ENCODE measurements around the gene ELAC2. TPM values are rescaled to one million over a fixed set of nuclear protein-coding genes. Genes with fewer than 3 reads are reported as not detected.

Gene ELAC2
- polyA plus RNA-seq, 3 donors, result 24.2 to 39.6 (median 26.0) TPM

DNA sequence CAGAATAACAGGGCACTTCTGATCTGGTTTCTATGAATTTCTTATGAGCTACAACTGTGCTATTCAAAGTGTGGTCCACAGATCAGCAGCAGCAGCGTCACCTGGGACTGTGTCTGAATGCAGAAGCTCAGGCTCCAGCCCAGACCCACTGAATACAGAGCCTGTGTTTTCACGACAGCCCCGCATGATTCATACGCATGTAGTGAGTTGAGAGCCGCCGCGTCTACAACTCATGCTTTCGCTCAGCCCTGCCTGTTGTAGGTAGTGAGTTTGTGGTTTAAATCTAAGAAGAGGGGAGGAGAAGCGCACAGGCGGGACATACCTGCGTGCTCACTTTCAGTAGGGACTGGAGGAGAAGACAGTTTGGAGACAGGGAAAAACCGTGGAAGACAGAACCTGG lies 28.5 kb upstream of the ELAC2 start:
- Mint-ChIP-seq H3K4me1 (no peaks in the 10 kb centered on the region), H3K27me3 (ENCODE audit: low read depth in 3 of 3) (peaks cover 0 to 6% (median 5%) of the 10 kb centered on the region in 3 donors), H3K27ac (no peak overlapping the region), H3K4me3 (no peak overlapping the region), H3K36me3 (no peaks in the 10 kb centered on the region), H3K9me3 (peaks cover 3 to 24% (median 8%) of the 10 kb centered on the region in 7 donors)
- Histone ChIP-seq H3K4me3 (replicated peaks in 1 of 3; ENCODE audit: low read depth in 2 of 3, low read length in 3 of 3) (no peak overlapping the region), H3K79me2 (ENCODE audit: insufficient read depth, low read length) (no peaks in the 10 kb centered on the region), H3K4me2 (replicated peaks; ENCODE audit: extremely low read depth, low read length, poor library complexity, severe bottlenecking) (no peak overlapping the region), H3K27me3 (ENCODE audit: control insufficient read depth in 2 of 2, insufficient read depth in 2 of 2, low read length in 2 of 2) (no peaks in the 10 kb centered on the region), H3K27ac (ENCODE audit: low read depth in 1 of 2, low read length in 2 of 2) (no peak overlapping the region), H2AFZ (ENCODE audit: insufficient read depth, low read depth, low read length, poor library complexity, severe bottlenecking) (no peak overlapping the region), H4K20me1 (ENCODE audit: insufficient read depth, low read length) (no peaks in the 10 kb centered on the region), H3K4me1 (ENCODE audit: control insufficient read depth in 1 of 2, insufficient read depth in 2 of 2, low read length in 2 of 2) (no peaks in the 10 kb centered on the region), H3K36me3 (replicated peaks in 1 of 2; ENCODE audit: control insufficient read depth in 1 of 2, insufficient read depth in 2 of 2, low read length in 2 of 2) (no peaks in the 10 kb centered on the region), H3K9me3 (replicated peaks in 1 of 2; ENCODE audit: control insufficient read depth in 1 of 2, insufficient read depth in 1 of 2, low read length in 2 of 2) (peaks cover 0 to 6% of the 10 kb centered on the region in 2 donors), H3K9ac (ENCODE audit: insufficient read depth, low read length, poor library complexity, severe bottlenecking) (no peak overlapping the region)
- intact Hi-C loops (cut with micrococcal nuclease), result no loop called here
- 97% methylated on average over 10 of the region's 12 CpGs for WGBS (ENCODE audit: insufficient coverage)
- TF ChIP-seq, protein P1, sequence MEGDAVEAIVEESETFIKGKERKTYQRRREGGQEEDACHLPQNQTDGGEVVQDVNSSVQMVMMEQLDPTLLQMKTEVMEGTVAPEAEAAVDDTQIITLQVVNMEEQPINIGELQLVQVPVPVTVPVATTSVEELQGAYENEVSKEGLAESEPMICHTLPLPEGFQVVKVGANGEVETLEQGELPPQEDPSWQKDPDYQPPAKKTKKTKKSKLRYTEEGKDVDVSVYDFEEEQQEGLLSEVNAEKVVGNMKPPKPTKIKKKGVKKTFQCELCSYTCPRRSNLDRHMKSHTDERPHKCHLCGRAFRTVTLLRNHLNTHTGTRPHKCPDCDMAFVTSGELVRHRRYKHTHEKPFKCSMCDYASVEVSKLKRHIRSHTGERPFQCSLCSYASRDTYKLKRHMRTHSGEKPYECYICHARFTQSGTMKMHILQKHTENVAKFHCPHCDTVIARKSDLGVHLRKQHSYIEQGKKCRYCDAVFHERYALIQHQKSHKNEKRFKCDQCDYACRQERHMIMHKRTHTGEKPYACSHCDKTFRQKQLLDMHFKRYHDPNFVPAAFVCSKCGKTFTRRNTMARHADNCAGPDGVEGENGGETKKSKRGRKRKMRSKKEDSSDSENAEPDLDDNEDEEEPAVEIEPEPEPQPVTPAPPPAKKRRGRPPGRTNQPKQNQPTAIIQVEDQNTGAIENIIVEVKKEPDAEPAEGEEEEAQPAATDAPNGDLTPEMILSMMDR (IDR thresholded peaks at IDR 0.05), result no peak
- no peak for DNase-seq

- Histone ChIP-seq H4K20me1 (ENCODE audit: insufficient read depth, low read length) (no peaks in the 10 kb centered on the region), H3K4me2 (replicated peaks; ENCODE audit: extremely low read depth, low read length, poor library complexity, severe bottlenecking) (no peak overlapping the region), H3K4me1 (ENCODE audit: control insufficient read depth in 1 of 2, insufficient read depth in 2 of 2, low read length in 2 of 2) (no peaks in the 10 kb centered on the region), H3K9me3 (replicated peaks in 1 of 2; ENCODE audit: control insufficient read depth in 1 of 2, insufficient read depth in 1 of 2, low read length in 2 of 2) (no peaks in the 10 kb centered on the region), H3K27ac (ENCODE audit: low read depth in 1 of 2, low read length in 2 of 2) (no peak overlapping the region), H3K36me3 (replicated peaks in 1 of 2; ENCODE audit: control insufficient read depth in 1 of 2, insufficient read depth in 2 of 2, low read length in 2 of 2) (no peaks in the 10 kb centered on the region), H3K27me3 (ENCODE audit: control insufficient read depth in 2 of 2, insufficient read depth in 2 of 2, low read length in 2 of 2) (no peaks in the 10 kb centered on the region), H2AFZ (ENCODE audit: insufficient read depth, low read depth, low read length, poor library complexity, severe bottlenecking) (no peak overlapping the region), H3K4me3 (replicated peaks in 1 of 3; ENCODE audit: low read depth in 2 of 3, low read length in 3 of 3) (no peak overlapping the region), H3K9ac (ENCODE audit: insufficient read depth, low read length, poor library complexity, severe bottlenecking) (no peak overlapping the region), H3K79me2 (ENCODE audit: insufficient read depth, low read length) (no peaks in the 10 kb centered on the region)
- Mint-ChIP-seq H3K9me3 (peaks cover 0 to 10% (median 7%) of the 10 kb centered on the region in 7 donors), H3K36me3 (no peaks in the 10 kb centered on the region), H3K4me1 (no peaks in the 10 kb centered on the region), H3K27ac (no peak overlapping the region), H3K4me3 (no peak overlapping the region), H3K27me3 (ENCODE audit: low read depth in 3 of 3) (peaks cover 0 to 7% (median 5%) of the 10 kb centered on the region in 3 donors)
- no CpG with 5 or more reads among the region's 7 CpGs for WGBS (ENCODE audit: insufficient coverage)
- intact Hi-C loops (cut with micrococcal nuclease), result no loop called here
- TF ChIP-seq, protein P1 (IDR thresholded peaks at IDR 0.05), result no peak
- no peak for DNase-seq
Observed at GRCh38 chr17:13044572-13045065, 26.8 kb upstream of the ELAC2 start.

Measured in CD14-positive monocyte (primary cell).